ENCODE measurements around the gene JMJD8. TPM values are rescaled to one million over a fixed set of nuclear protein-coding genes. Genes with fewer than 3 reads are reported as not detected.

JMJD8 gene
- total RNA-seq, 2 experiments from 2014 or later = 48.7 to 82.3 TPM

GRCh38 chr16:634996-635395 is 49.1 kb downstream of the JMJD8 start:
- Histone ChIP-seq H3K9me3 (ENCODE audit: low read length) (no peaks in the 10 kb centered on the region), H3K4me3 (ENCODE audit: low read depth, low read length, poor library complexity, severe bottlenecking) (peak overlapping the region; percentile 87), H3K4me1 (ENCODE audit: insufficient read depth, low read length, poor library complexity, severe bottlenecking) (peaks cover 33% of the 10 kb centered on the region), H3K27ac (ENCODE audit: low read depth, low read length, poor library complexity, severe bottlenecking) (no peak overlapping the region), H4K20me1 (ENCODE audit: insufficient read depth, low read length) (no peaks in the 10 kb centered on the region), H3K9me2 (ENCODE audit: insufficient read depth, low read length) (no peaks in the 10 kb centered on the region), H3K36me3 (ENCODE audit: insufficient read depth, low read length) (peaks cover 8% of the 10 kb centered on the region; the same call in 1 of the 2 replicates), H3K79me2 (ENCODE audit: insufficient read depth, low read depth, low read length) (peaks cover 8% of the 10 kb centered on the region; the same call in 1 of the 2 replicates), H2AFZ (ENCODE audit: low read length) (no peak overlapping the region), H3K4me2 (ENCODE audit: low read length) (peak overlapping the region; percentile 88)
- ChIA-PET POLR2A (no interaction called here), CTCF (ENCODE audit: unreplicated experiment) (no interaction called here)
- no peak for TF ChIP-seq EZH2phosphoT487 (IDR thresholded peaks at IDR 0.05; ENCODE audit: borderline replicate concordance, low read depth, low read length)
- TF ChIP-seq CTCF (conservative IDR thresholded peaks at IDR 0.05; ENCODE audit: low read length) = no peak
- intact Hi-C loops (cut with micrococcal nuclease; ENCODE audit: unreplicated experiment) = no loop called here
- no peak for DNase-seq (ENCODE audit: low spot score)
- no TSS peak for BruUV-seq (replicated peaks)

GRCh38 chr16:634051-634670 is 50.0 kb downstream of the JMJD8 start:
- no peak for TF ChIP-seq CTCF (conservative IDR thresholded peaks at IDR 0.05; ENCODE audit: low read length)
- TF ChIP-seq EZH2phosphoT487 (IDR thresholded peaks at IDR 0.05; ENCODE audit: borderline replicate concordance, low read depth, low read length) = no peak
- intact Hi-C loops (cut with micrococcal nuclease; ENCODE audit: unreplicated experiment) = no loop called here
- no peak for DNase-seq (ENCODE audit: low spot score)
- Histone ChIP-seq H3K4me2 (ENCODE audit: low read length) (no peak overlapping the region), H2AFZ (ENCODE audit: low read length) (no peak overlapping the region), H3K79me2 (ENCODE audit: insufficient read depth, low read depth, low read length) (peaks cover 8% of the 10 kb centered on the region; the same call in 1 of the 2 replicates), H3K27ac (ENCODE audit: low read depth, low read length, poor library complexity, severe bottlenecking) (no peak overlapping the region), H4K20me1 (ENCODE audit: insufficient read depth, low read length) (no peaks in the 10 kb centered on the region), H3K4me3 (ENCODE audit: low read depth, low read length, poor library complexity, severe bottlenecking) (no peak overlapping the region), H3K9me3 (ENCODE audit: low read length) (no peaks in the 10 kb centered on the region), H3K4me1 (ENCODE audit: insufficient read depth, low read length, poor library complexity, severe bottlenecking) (peaks cover 27% of the 10 kb centered on the region), H3K9me2 (ENCODE audit: insufficient read depth, low read length) (no peaks in the 10 kb centered on the region), H3K36me3 (ENCODE audit: insufficient read depth, low read length) (peaks cover 8% of the 10 kb centered on the region; the same call in 1 of the 2 replicates)
- ChIA-PET CTCF (ENCODE audit: unreplicated experiment) (no interaction called here), POLR2A (no interaction called here)
- BruUV-seq (replicated peaks) = no TSS peak

- Histone ChIP-seq H3K9me2 (ENCODE audit: insufficient read depth, low read length) (no peaks in the 10 kb centered on the region), H2AFZ (ENCODE audit: low read length) (no peak overlapping the region), H4K20me1 (ENCODE audit: insufficient read depth, low read length) (no peaks in the 10 kb centered on the region), H3K4me2 (ENCODE audit: low read length) (no peak overlapping the region), H3K4me1 (ENCODE audit: insufficient read depth, low read length, poor library complexity, severe bottlenecking) (peaks cover 21% of the 10 kb centered on the region), H3K79me2 (ENCODE audit: insufficient read depth, low read depth, low read length) (peaks cover 8% of the 10 kb centered on the region; the same call in 1 of the 2 replicates), H3K4me3 (ENCODE audit: low read depth, low read length, poor library complexity, severe bottlenecking) (no peak overlapping the region), H3K9me3 (ENCODE audit: low read length) (no peaks in the 10 kb centered on the region), H3K27ac (ENCODE audit: low read depth, low read length, poor library complexity, severe bottlenecking) (no peak overlapping the region), H3K36me3 (ENCODE audit: insufficient read depth, low read length) (peaks cover 8% of the 10 kb centered on the region; the same call in 1 of the 2 replicates)
- no peak for DNase-seq (ENCODE audit: low spot score)
- intact Hi-C loops (cut with micrococcal nuclease; ENCODE audit: unreplicated experiment) = no loop called here
- POLR2A ChIA-PET = no interaction called here
- no TSS peak for BruUV-seq (replicated peaks)
- CTCF ChIA-PET (ENCODE audit: unreplicated experiment) = no interaction called here
- TF ChIP-seq CTCF (conservative IDR thresholded peaks at IDR 0.05; ENCODE audit: low read length) (no peak), EZH2phosphoT487 (IDR thresholded peaks at IDR 0.05; ENCODE audit: borderline replicate concordance, low read depth, low read length) (no peak)
Measured at GRCh38 chr16:633336-634050, 50.6 kb downstream of the JMJD8 start.
